ENCODE results near the gene CTDSPL. TPM values are rescaled to one million over a fixed set of nuclear protein-coding genes. Genes with fewer than 3 reads are reported as not detected.

The CTDSPL gene
- total RNA-seq, 1 donor from 2014 or later = 11.8 TPM

GRCh38 chr3:37886395-37886794 lies 24.7 kb downstream of the CTDSPL start:
- intact Hi-C loops (cut with micrococcal nuclease) = no loop called here
- H3K9me3 Mint-ChIP-seq = no peaks in the 10 kb centered on the region
- H3K36me3 Mint-ChIP-seq (ENCODE audit: low read depth) = no peaks in the 10 kb centered on the region
- H3K4me3 Mint-ChIP-seq (ENCODE audit: low read depth) = no peak overlapping the region
- no peak overlapping the region for H3K27ac Mint-ChIP-seq
- peaks cover 4% of the 10 kb centered on the region for H3K4me1 Mint-ChIP-seq (ENCODE audit: low read depth)
- no peaks in the 10 kb centered on the region for H3K27me3 Mint-ChIP-seq (ENCODE audit: low read depth)
- no peak for DNase-seq (ENCODE audit: low spot score)

GRCh38 chr3:37887062-37887461 lies 25.4 kb downstream of the CTDSPL start:
- Mint-ChIP-seq H3K36me3 (ENCODE audit: low read depth) (no peaks in the 10 kb centered on the region), H3K27me3 (ENCODE audit: low read depth) (no peaks in the 10 kb centered on the region), H3K9me3 (no peaks in the 10 kb centered on the region), H3K4me3 (ENCODE audit: low read depth) (no peak overlapping the region), H3K4me1 (ENCODE audit: low read depth) (peaks cover 4% of the 10 kb centered on the region), H3K27ac (no peak overlapping the region)
- intact Hi-C loops (cut with micrococcal nuclease) = no loop called here
- no peak for DNase-seq (ENCODE audit: low spot score)

GRCh38 chr3:37887824-37888223 lies 26.1 kb downstream of the CTDSPL start:
- Mint-ChIP-seq H3K36me3 (ENCODE audit: low read depth) (no peaks in the 10 kb centered on the region), H3K27ac (no peak overlapping the region), H3K27me3 (ENCODE audit: low read depth) (no peaks in the 10 kb centered on the region), H3K4me3 (ENCODE audit: low read depth) (no peak overlapping the region), H3K4me1 (ENCODE audit: low read depth) (peaks cover 4% of the 10 kb centered on the region), H3K9me3 (no peaks in the 10 kb centered on the region)
- intact Hi-C loops (cut with micrococcal nuclease) = no loop called here
- no peak for DNase-seq (ENCODE audit: low spot score)

GRCh38 chr3:37888421-37888820 lies 26.7 kb downstream of the CTDSPL start:
- Mint-ChIP-seq H3K27ac (no peak overlapping the region), H3K4me1 (ENCODE audit: low read depth) (peaks cover 4% of the 10 kb centered on the region), H3K9me3 (no peaks in the 10 kb centered on the region), H3K36me3 (ENCODE audit: low read depth) (no peaks in the 10 kb centered on the region), H3K27me3 (ENCODE audit: low read depth) (no peaks in the 10 kb centered on the region), H3K4me3 (ENCODE audit: low read depth) (no peak overlapping the region)
- no peak for DNase-seq (ENCODE audit: low spot score)
- intact Hi-C loops (cut with micrococcal nuclease) = no loop called here

GRCh38 chr3:37890522-37890921 lies 28.8 kb downstream of the CTDSPL start:
- intact Hi-C loops (cut with micrococcal nuclease) = no loop called here

GRCh38 chr3:37891227-37891626 lies 29.5 kb downstream of the CTDSPL start:
- Mint-ChIP-seq H3K9me3 (no peaks in the 10 kb centered on the region), H3K27me3 (ENCODE audit: low read depth) (no peaks in the 10 kb centered on the region), H3K27ac (no peak overlapping the region), H3K4me3 (ENCODE audit: low read depth) (no peak overlapping the region), H3K36me3 (ENCODE audit: low read depth) (no peaks in the 10 kb centered on the region), H3K4me1 (ENCODE audit: low read depth) (peaks cover 7% of the 10 kb centered on the region)
- intact Hi-C loops (cut with micrococcal nuclease) = no loop called here
- DNase-seq (ENCODE audit: low spot score) = no peak

More at GRCh38 chr3:37890522-37890921, 28.8 kb downstream of the CTDSPL start:
- Mint-ChIP-seq H3K36me3 (ENCODE audit: low read depth) (no peaks in the 10 kb centered on the region), H3K27me3 (ENCODE audit: low read depth) (no peaks in the 10 kb centered on the region), H3K4me1 (ENCODE audit: low read depth) (peaks cover 8% of the 10 kb centered on the region), H3K27ac (no peak overlapping the region), H3K9me3 (no peaks in the 10 kb centered on the region), H3K4me3 (ENCODE audit: low read depth) (no peak overlapping the region)
- DNase-seq (ENCODE audit: low spot score) = no peak

GRCh38 chr3:37892927-37893600 lies 31.4 kb downstream of the CTDSPL start:
- Mint-ChIP-seq H3K4me1 (ENCODE audit: low read depth) (peaks cover 4% of the 10 kb centered on the region), H3K36me3 (ENCODE audit: low read depth) (no peaks in the 10 kb centered on the region), H3K27me3 (ENCODE audit: low read depth) (no peaks in the 10 kb centered on the region), H3K4me3 (ENCODE audit: low read depth) (no peak overlapping the region), H3K9me3 (no peaks in the 10 kb centered on the region), H3K27ac (no peak overlapping the region)
- intact Hi-C loops (cut with micrococcal nuclease) = no loop called here
- DNase-seq (ENCODE audit: low spot score) = no peak

- intact Hi-C loops (cut with micrococcal nuclease) = no loop called here
- DNase-seq (ENCODE audit: low spot score) = no peak
- Mint-ChIP-seq H3K4me3 (ENCODE audit: low read depth) (no peak overlapping the region), H3K36me3 (ENCODE audit: low read depth) (no peaks in the 10 kb centered on the region), H3K4me1 (ENCODE audit: low read depth) (peaks cover 29% of the 10 kb centered on the region), H3K27me3 (ENCODE audit: low read depth) (no peaks in the 10 kb centered on the region), H3K9me3 (no peaks in the 10 kb centered on the region), H3K27ac (no peak overlapping the region)
Measured at GRCh38 chr3:37896827-37897226, 35.1 kb downstream of the CTDSPL start.

- no peak for DNase-seq (ENCODE audit: low spot score)
- H3K4me1 Mint-ChIP-seq (ENCODE audit: low read depth) = peaks cover 39% of the 10 kb centered on the region
- intact Hi-C loops (cut with micrococcal nuclease) = loop anchor here (2.0 kb wide), 1 partner anchor 15 kb away; no protein-coding TSS in a partner anchor
Measured at GRCh38 chr3:37897763-37898162, 36.1 kb downstream of the CTDSPL start.

GRCh38 chr3:37898424-37898823 lies 36.7 kb downstream of the CTDSPL start:
- H3K27me3 Mint-ChIP-seq (ENCODE audit: low read depth) = no peaks in the 10 kb centered on the region
- DNase-seq (ENCODE audit: low spot score) = no peak
- intact Hi-C loops (cut with micrococcal nuclease) = loop anchor here (2.0 kb wide), 1 partner anchor 14 kb away; no protein-coding TSS in a partner anchor
- no peaks in the 10 kb centered on the region for H3K36me3 Mint-ChIP-seq (ENCODE audit: low read depth)
- no peak overlapping the region for H3K27ac Mint-ChIP-seq
- H3K4me3 Mint-ChIP-seq (ENCODE audit: low read depth) = no peak overlapping the region
- H3K4me1 Mint-ChIP-seq (ENCODE audit: low read depth) = peaks cover 45% of the 10 kb centered on the region
- no peaks in the 10 kb centered on the region for H3K9me3 Mint-ChIP-seq

More at GRCh38 chr3:37897763-37898162, 36.1 kb downstream of the CTDSPL start:
- Mint-ChIP-seq H3K27ac (no peak overlapping the region), H3K36me3 (ENCODE audit: low read depth) (no peaks in the 10 kb centered on the region), H3K4me3 (ENCODE audit: low read depth) (no peak overlapping the region), H3K27me3 (ENCODE audit: low read depth) (no peaks in the 10 kb centered on the region), H3K9me3 (no peaks in the 10 kb centered on the region)

- H3K27ac Mint-ChIP-seq = peak overlapping the region; percentile 22
Measured at GRCh38 chr3:37899101-37899707, 37.5 kb downstream of the CTDSPL start.

GRCh38 chr3:37899711-37900306 lies 38.1 kb downstream of the CTDSPL start:
- H3K27ac Mint-ChIP-seq = peak overlapping the region; percentile 43
- H3K36me3 Mint-ChIP-seq (ENCODE audit: low read depth) = no peaks in the 10 kb centered on the region
- DNase-seq (ENCODE audit: low spot score) = no peak
- peaks cover 57% of the 10 kb centered on the region for H3K4me1 Mint-ChIP-seq (ENCODE audit: low read depth)
- H3K9me3 Mint-ChIP-seq = no peaks in the 10 kb centered on the region
- H3K27me3 Mint-ChIP-seq (ENCODE audit: low read depth) = no peaks in the 10 kb centered on the region
- no peak overlapping the region for H3K4me3 Mint-ChIP-seq (ENCODE audit: low read depth)
- intact Hi-C loops (cut with micrococcal nuclease) = loop anchor here (1.0 to 10.0 kb wide), 5 partner anchors 7 to 265 kb away; partner anchors contain the start of genes DLEC1 and OXSR1

More at GRCh38 chr3:37899101-37899707, 37.5 kb downstream of the CTDSPL start:
- Mint-ChIP-seq H3K4me1 (ENCODE audit: low read depth) (peaks cover 52% of the 10 kb centered on the region), H3K9me3 (no peaks in the 10 kb centered on the region), H3K4me3 (ENCODE audit: low read depth) (no peak overlapping the region), H3K36me3 (ENCODE audit: low read depth) (no peaks in the 10 kb centered on the region), H3K27me3 (ENCODE audit: low read depth) (no peaks in the 10 kb centered on the region)
- intact Hi-C loops (cut with micrococcal nuclease) = loop anchor here (1.0 to 2.0 kb wide), 3 partner anchors 8 to 34 kb away; no protein-coding TSS in a partner anchor
- no peak for DNase-seq (ENCODE audit: low spot score)

GRCh38 chr3:37901721-37902120 lies 40.0 kb downstream of the CTDSPL start:
- H3K9me3 Mint-ChIP-seq = no peaks in the 10 kb centered on the region
- no peak overlapping the region for H3K4me3 Mint-ChIP-seq (ENCODE audit: low read depth)
- peaks cover 67% of the 10 kb centered on the region for H3K4me1 Mint-ChIP-seq (ENCODE audit: low read depth)
- H3K36me3 Mint-ChIP-seq (ENCODE audit: low read depth) = no peaks in the 10 kb centered on the region
- intact Hi-C loops (cut with micrococcal nuclease) = loop anchor here (10.0 kb wide), 2 partner anchors 133 to 263 kb away; partner anchors contain the start of genes DLEC1 and OXSR1
- H3K27me3 Mint-ChIP-seq (ENCODE audit: low read depth) = no peaks in the 10 kb centered on the region
- no peak for DNase-seq (ENCODE audit: low spot score)
- H3K27ac Mint-ChIP-seq = no peak overlapping the region

Data from activated T-helper 2 cell treated with anti-CD3 and anti-CD28 coated beads, Interferon-gamma antibody, Interleukin-2, Interleukin-4, amounts not matched to agents 10 μg/mL and 5 μg/mL and 100 μg/mL, durations not matched to agents 14 hours and 24 hours and 36 hours (primary cell).